DMS 273 (cell line): ENCODE measurements around the gene TLE3.
A peak's percentile ranks its signal among the peaks of the same experiment; 100 is the strongest.

Experiments used
- DNase-seq: peaks from one replicate; lab custom pipeline; 2025; ENCODE audit not compliant: unreplicated experiment; lab: John Stamatoyannopoulos, UW

The TLE3 gene

DNA sequence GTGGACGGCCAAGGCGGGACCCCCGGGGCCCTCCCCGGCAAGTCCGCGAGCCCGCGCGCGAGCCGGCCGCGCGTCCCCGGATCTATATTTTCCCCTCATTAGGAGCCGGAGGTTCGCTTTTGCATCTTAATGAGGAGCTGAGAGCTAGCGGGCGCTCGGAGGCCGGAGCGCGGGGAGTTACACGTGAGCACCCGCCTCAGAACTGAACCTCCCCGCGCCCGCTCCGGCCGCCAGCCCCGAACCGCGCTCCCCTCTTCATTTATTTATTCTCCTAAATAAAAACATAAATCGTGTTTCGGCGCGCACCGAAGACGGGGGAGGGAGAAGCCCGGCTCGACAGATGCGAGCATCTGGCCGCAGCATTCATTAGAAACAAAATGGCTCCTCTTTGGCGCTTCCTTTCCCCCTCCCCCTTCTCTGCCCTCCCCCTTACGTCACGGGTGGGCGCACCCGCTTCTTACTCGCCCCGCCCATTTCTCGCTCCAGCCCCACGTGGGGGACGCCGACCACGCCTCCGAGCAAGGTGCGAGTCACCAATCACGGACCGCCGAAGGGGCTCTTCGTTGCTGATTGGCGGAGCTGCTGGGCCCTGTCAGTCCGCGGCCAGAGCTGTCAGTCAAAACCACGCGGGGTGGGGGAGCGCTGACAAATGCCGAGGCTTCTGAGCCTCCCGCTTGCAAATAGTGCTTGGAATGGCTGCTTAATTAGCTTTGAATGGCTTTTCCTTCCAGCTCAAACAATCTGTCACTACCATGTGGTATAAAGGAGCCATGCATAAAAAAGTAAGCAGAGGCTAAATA lies 1.6 kb upstream of the TLE3 start:
- DNase-seq: peak; percentile 99

DNA sequence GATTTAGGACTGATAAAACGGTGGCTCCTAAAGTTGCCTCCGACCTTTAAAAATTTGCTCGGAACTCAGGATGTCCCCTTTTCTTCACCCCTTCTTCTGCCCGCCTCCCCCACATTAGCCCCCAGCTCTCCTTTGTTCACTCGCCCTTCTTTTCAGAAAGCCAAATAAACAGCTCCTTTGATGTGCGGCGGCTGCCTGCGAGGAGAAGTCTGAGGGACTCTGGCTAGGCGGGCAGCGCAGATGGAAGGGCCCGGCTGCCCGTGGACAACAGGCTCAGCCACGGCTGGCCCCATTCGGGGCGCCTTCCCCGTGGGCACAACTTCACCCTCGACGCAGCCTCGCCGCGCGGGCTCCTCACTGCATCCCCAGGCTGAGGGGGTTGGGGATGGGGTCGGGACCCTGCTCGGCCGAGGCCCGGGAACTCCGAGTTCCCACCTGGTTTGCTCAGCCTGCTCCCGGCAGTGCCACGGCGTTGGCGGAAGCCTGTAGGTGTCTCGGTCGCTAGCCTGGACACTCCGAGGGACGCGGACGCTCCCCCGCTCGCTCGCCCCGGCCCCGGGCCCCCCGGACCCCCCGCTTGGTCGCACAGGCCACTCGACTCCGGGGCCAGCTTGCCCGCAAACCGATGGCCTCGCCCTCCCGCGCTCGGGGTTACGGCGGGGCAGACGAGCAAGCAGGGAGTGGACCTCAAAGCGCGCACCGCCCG lies 897 bp upstream of the TLE3 start:
- DNase-seq: peak; percentile 69

DNA sequence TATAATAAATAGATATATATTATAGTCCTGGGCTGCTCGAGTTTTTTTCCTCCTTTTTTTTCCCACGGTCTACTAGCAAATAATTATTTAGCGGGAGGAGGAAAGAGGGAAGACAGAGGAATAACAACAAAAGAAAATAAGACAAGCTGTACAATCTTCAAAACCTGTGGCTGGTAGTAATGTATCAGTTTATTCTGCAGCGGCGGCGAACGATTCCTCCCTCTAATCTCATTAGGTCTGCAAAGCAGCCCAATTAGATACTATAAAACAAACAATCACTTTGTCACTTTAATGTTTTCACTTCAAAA lies 390 bp upstream of the TLE3 start:
- DNase-seq: no peak

DNA sequence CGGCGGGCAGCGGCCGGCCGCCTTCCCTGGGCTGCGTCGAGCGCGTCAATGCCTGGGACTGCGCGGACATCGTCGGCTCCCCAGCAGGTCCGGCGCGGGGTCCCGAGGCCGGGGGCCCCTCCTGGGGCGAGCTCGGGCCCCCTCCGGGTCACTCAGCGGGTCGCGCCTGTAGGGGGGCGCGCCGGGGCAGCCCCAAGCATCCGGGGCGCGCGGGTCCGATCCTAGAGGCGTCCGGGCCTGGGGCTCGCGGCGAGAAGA lies 725 bp downstream of the TLE3 start:
- DNase-seq: no peak

DNA sequence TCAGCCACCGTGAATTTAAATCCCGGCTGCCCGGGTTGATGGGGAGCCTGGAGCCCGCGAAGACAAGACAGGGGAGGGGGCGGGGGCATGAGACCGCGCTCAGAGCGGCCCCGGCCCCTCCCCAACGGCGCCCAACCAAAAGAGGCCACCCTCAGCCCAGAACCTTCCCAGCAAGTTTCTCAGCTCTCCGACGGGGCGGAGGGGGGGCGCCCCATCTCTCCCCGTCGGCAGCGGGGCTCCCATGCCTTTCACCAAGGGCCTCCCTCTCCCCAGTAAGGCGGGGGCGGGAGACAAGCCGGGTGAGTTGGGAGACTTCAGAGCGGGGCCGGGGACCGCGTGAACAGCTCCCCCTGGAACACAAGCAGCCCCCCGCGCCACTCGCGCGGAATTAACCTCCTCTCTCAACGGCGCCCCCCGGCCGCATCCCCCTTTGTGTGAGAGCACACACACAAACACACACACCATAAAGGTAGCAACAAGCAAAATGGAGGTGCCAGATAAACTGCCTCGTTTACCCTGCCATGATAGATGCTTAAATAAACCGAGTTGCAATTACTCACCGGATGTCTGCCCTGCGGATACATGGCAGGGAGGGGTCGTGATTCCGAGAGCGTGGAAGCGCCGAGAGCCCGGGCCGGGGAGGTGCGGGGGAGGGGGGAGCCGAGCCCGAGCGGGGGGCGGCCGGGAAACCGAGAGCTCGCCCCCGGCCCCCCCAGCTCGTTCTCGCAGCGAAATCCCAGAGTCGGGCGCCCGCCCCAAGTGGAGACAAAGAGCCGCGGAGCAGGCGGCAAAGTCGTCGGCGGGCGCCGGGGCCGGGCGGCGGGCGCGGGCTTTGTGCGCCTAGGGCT lies 1.3 kb downstream of the TLE3 start:
- peak; percentile 66 for DNase-seq

DNA sequence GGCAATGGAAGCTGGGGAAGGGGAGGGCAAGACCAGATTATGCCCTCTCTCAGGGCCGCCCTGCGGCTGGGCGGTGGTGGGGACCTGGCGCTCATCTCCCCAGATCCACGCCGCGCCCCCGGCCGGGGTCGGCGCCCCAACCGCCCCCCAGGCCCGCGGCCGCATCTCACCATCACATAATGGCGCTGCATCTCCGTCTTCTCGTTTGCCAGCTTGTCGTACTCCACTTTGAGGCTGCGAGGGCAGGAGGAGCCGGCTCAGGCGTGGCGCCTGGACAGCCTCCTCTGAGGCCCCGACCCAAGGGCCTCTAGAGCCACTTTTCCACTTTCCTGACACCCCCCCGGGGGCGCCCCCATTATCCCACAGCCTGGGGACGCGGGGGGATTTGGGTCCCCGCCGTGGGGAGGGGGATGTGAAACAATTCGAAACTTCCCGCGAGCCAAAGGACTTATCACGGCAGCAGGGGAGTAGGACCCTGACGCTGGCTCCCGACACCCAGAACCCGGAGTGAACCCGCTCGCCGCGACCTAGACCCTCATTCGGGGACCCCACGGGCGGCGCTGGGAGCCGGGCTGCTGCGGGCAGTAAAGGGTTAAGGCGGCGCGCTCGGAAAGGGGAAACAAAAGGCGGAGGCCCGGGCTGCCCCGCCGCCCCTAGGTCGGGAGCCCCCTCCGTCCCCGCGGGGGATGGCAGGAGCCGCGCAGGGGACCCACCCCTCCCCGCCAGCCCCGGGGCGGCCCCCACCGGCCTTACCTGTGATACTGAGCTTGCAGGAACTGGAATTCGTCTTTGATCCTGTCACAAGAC lies 2.1 kb downstream of the TLE3 start:
- peak; percentile 66 for DNase-seq

DNA sequence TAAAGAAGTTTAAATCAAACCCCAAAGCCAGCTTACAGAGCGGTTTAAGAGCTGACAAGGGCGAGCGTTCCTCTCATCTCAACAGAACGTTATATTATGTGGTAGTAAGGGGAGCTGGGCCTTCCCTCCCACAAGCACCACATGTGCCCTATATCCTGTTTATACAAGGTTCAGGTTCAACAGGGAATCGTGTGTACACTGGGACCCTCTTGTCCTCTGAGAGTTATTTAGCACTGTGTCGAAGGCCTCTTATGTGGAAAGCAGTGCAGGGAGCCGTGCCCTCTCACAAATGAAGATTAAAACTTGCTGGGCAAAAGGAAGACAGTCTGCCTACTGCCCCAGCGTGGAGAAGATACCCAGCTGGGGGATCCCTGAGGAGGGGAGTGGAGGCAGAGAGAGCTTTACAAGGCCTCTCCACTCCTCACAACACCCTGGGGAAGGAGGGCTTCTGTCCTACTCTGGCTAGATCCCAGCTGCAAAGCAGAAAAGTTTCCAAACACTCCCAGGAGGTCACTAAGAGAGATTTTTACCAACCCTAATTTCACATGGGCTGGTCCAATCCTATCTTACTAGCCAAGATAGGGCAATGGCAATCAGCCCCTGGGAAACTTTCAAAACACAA lies 2.9 kb downstream of the TLE3 start:
- peak; percentile 26 for DNase-seq

DNA sequence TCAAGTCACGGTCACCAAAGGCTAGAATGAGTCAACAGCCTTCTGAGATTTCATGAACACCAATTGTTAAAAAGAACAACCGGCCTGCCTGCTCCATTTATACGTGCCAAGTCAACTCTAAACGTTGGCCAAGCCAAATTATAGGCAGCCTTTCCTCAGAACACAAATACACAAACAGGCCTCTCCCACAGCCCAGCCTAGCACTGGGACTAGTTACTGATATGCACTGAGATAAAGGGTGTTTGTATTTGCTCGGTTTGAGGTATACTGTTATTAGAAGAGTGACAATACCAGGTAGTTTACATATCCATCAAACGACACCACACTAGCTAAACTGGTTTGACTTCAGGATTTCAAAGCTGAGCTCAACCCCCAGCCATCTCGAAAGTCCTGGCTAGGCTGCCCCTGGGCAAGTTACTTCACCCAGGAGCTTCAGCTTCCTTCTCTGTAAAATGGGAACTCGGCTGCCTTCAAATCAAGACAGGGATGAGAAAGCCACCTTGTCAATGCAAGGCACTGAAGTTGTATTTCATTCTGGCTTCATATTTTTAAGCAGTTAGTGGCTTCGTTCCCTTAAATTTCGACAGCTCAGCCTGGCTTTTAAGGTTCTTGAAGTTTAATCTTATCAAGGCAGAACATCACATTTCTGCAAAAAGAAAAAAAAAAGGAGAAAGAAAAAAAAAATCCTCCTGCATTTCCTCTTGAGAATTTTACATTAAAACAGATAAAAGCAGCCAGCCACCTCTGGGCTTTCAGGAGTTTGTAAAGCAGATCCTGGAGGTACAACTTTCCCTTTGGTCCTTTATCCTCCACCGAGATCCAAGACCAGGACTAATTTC lies 4.0 kb downstream of the TLE3 start:
- DNase-seq: no peak

DNA sequence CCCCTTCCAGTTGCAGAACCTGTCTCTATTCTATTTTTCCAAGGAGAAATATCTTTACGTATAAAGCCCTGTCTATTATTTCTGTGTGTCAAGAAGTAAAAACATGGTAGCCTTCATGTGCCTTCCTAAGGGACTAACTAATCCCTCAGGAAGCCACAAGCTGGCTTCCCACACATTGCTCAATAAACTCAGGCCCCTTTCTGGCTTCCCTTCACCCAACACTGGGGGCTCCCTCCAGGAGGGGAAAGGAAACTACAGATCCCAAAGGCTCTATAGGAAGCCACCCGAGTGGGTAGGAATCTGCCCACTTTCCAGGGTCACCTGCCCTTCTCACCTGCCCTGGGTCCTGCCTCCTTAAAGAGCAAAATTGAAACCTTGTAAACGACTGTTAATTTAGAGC lies 4.6 kb downstream of the TLE3 start:
- peak; percentile 20 for DNase-seq

DNA sequence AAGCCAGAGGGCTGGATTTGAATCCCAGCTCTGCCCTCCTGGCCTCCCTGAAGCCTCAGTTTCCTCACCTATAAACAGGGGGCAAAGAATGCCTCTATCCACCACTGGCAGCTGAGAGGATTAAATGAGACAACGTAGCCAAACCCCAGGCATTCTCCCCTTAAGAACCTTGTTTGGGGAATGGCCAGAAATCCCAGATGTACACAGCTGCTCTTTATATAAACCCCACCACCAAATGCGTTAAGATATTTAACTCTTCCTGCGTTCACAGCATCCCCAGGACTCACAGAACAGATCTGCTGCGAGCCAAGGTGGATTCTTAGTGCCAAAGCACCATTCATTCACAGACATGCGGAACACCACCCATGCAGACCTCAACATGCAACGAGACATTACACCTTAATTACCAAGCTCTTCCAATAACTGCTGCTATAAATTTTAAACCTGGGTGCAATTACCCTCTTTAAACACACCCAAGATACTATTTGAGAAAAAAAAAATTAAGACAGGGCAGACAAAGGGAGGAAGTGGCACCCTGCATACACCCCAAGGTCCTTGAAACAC lies 5.2 kb downstream of the TLE3 start:
- peak; percentile 60 for DNase-seq

DNA sequence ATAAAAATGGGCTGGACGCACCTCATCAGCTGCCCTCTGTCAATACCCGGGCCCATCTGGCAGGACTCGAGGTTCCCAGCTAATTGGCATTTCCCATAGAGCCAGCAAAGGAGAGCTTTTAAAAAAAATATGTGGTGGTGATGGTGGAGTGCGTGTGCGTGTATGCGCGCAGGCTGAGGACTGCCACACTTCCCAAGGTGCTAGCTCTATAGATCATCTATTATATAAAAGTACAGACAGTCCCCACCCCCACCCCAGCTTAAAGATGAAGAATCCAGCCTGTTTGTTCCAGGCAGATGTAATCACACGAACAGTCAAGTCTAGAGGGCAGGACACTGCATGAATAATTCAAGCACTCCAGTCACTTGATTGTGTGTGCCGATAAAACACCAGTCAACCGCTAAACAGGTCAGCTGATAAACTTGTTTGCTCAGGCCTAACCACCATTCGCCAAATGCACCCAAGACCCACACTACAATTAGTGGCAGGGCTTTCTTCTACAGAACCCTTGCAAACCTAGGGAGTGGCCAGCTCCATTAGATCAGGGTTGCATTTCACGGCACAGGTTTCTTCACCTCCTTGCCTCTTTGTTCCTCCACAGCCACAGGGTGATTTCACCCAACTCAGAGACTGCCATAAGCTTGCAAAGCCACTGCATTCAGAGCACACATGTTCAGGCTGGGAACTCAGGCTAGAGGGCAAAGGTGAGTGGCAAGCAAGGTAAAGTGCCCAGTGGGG lies 5.8 kb downstream of the TLE3 start:
- peak; percentile 70 for DNase-seq

DNA sequence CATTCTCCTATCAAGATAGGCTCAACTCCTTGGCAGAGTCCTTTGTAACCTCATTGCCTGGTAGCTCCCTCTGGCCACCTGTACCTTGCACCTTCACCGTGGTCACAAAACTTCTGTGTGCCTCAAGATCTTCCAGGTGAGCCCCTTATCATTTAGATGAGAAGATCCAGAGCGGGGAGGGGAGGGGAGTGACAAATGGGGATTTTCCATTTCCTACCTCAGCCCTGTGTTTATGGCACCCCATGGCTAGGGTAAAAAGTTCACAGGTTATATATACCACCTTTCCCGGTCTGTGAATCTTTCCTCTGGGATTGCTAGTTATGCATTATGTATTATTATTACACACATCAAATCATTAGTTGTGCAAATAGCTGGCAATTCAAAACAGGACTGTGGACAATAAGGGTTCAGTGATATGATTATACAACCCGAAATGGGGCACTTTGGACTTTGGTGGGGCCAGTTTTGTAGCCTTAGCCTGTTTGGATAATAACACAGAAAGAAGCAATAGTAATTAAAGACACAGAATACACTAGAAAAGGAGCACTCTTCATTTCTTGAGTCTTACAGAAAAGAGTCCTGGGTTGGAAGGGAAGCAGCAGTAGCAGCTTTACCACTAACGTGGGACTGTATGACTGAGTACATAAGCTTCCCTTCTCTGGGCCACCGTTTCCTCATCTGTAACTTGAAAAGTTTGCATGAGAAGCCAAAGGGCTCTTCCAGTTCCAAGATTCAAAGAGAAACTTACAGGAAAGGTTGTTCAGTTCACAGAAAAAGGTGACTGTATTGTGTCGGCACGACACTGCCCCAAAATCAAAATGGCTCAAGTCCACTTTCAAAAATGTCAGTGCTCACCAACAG lies 7.1 kb downstream of the TLE3 start:
- no peak for DNase-seq

DNA sequence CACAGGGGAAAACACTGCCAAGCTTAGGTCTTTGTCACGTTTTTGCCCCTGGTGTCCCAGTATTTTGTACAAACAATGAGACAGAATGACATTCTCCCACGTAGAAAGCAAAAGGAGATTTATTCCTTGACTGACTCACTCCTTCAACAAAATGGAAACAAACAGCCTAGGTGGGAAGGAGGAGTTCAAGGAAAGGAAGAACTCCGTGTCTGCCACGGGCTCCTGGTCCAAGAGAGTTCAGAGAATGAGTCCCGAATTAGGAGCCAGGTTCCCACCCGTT lies 8.1 kb downstream of the TLE3 start:
- DNase-seq: no peak

DNA sequence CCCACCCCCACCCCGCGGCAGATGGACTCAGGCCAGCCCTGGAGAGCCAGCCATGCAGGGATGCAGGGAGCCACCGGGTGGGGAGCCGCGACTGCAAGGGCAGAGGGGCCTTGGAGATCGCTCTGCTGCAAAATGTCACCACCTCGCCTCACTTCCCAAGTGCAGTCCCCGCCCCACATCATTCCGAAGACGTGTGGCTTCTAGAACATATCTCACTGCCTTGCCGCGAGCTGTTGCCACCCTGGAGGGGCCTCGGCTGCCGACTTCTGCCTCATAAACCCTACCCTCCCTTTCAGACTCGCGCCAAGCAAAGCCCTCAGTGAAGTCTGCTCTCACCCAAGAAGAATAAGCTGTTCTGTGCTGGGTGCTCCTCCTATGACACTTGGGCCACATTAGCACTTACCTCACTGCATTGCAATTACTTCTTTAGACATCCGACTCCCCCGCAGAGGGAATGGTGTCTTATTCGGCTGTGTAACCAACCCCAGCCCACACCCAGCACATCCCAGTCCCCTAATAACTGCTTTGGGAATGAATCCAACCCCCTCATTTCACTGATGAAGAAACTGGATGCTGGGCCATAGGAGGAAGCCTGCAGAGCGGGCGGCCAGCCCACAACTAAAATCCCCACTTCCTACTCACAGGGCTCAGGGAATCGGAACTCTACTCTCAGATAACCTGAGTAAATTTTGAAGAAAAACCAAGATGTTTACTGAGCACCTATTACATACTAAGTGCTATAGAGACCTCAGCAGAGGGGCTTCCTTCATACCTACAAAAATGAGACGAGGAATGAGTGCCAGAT lies 8.6 kb downstream of the TLE3 start:
- DNase-seq: no peak

DNA sequence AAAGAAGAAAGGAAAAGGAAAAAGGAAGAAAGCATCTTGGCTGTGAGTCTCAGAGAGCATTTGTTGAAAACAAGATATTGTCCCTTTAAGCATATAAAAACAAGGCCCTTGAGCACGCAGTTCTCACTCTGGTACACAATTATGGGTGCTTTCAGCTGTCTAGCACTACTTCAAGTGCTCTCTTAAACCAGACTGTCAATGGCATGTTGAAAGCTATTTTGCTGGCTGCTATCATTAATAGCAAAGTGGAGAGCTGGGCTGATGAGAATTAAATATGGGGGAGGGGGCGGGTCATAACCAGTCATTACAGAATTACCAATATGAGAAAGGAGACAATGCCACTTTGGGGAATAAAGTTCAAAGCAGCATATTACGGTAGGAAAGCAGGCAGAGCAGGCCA lies 9.3 kb downstream of the TLE3 start:
- no peak for DNase-seq

DNA sequence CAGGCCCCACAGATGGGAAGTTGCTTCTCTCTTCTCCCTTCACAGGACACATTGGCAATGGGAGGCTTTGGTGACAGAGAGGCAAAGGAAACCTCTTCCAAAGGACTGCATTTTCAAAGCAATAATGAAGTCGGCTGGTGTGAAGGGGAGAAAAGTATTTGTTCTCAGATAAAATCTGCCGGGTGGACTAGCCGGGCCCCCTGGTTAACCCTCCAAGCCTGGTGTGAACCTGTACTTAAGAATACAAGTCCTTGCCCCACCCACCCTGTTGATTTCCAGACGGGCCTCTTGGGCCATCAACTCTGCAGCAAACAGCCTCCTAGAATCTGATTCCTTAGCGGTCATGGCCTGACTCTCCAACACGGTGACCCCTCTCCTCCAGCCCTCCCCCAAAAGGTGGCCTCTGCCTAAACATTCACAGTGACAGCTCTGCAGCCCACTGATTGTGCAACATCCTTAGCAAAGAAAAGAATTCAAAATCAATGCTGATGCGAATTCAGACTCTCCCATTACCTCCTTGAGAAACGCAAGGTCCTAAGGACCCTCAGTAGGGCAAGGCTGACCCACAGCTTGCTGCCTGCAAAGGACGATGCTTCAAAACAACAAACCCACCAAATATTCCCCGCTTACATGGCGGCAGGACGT lies 9.9 kb downstream of the TLE3 start:
- no peak for DNase-seq

DNA sequence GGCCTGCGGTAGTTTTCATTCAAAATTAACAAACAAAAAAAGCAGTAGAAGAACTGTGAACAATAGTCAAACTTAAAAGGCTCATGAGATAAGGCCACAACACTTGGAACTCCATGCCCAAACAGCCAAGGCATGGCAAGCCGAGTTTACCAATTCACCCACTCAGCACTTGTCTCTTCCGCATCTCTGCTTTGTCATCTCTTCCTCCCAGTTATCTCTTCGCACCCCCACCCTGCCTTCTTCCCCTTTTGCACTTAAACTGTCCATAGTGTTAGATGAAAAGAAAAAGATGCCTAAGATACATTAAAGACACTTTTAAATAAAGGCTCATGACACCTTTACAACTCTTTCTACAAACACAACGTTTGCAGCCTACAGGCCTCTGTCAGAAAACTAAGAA lies 11.1 kb downstream of the TLE3 start:
- DNase-seq: no peak
